Neural cell (in vitro differentiated cells): ENCODE data around the gene UCMA. TPM values are rescaled to one million over a fixed set of nuclear protein-coding genes. Genes with fewer than 3 reads are reported as not detected.

ENCODE experiments used
- H2AFZ ChIP-seq: fragments of 200-600, 300-800 bp; sonication (generic), shearing (Covaris generic); 2 replicates; pipeline ENCODE4 v1.6.0; 2014; ENCODE audit warnings: low read depth, mild to moderate bottlenecking, antibody characterized with exemption, low read length, moderate library complexity
- H3F3A ChIP-seq: fragments of 200-600 bp; shearing (Covaris generic); 2 replicates; pipeline ENCODE4 v1.6.1; 2016; ENCODE audit warnings: mild to moderate bottlenecking, moderate library complexity, mixed read lengths, antibody characterized with exemption, low read length; ENCODE audit not compliant: insufficient read depth, poor library complexity, severe bottlenecking
- H3K27ac ChIP-seq: fragments of 200-600, 300-800 bp; sonication (generic), shearing (Covaris generic); 2 replicates; pipeline ENCODE4 v1.5.1; 2014; ENCODE audit warnings: mild to moderate bottlenecking, low read length, moderate library complexity
- H3K27me3 ChIP-seq: fragments of 300-800, 200-600 bp; sonication (generic), shearing (Covaris generic); 2 replicates; pipeline ENCODE4 v1.6.0; 2014; ENCODE audit warnings: mild to moderate bottlenecking, low read depth, low read length, moderate library complexity; ENCODE audit not compliant: insufficient read depth
- H3K36me3 ChIP-seq: fragments of 300-800, 200-600 bp; sonication (generic), shearing (Covaris generic); 2 replicates; pipeline ENCODE4 v1.5.1; 2014; ENCODE audit warnings: mild to moderate bottlenecking, antibody characterized with exemption, low read length, moderate library complexity; ENCODE audit not compliant: insufficient read depth
- H3K4me2 ChIP-seq: fragments of 300-800, 200-600 bp; sonication (generic), shearing (Covaris generic); 2 replicates; pipeline ENCODE4 v1.6.0; 2014; ENCODE audit warnings: mild to moderate bottlenecking, low read length
- H3K4me3 ChIP-seq: fragments of 300-800, 200-600 bp; sonication (generic), shearing (Covaris generic); 2 replicates; pipeline ENCODE4 v1.5.1; 2014; ENCODE audit warnings: mild to moderate bottlenecking, low read length, moderate library complexity
- H3K79me2 ChIP-seq: fragments of 200-600 bp; shearing (Covaris generic); replicated peaks from 2 replicates; pipeline ENCODE4 v1.6.0; 2014; ENCODE audit warnings: mild to moderate bottlenecking, low read length, moderate library complexity; ENCODE audit not compliant: insufficient read depth
- H3K9ac ChIP-seq: fragments of 300-800, 200-600 bp; sonication (generic), shearing (Covaris generic); 2 replicates; pipeline ENCODE4 v1.6.1; 2016; ENCODE audit warnings: mild to moderate bottlenecking, low read length, mixed read lengths
- H3K9me2 ChIP-seq: fragments of 200-600 bp; shearing (Covaris generic); 2 replicates; pipeline ENCODE4 v1.6.1; 2016; ENCODE audit warnings: mild to moderate bottlenecking, low read length, mixed read lengths; ENCODE audit not compliant: insufficient read depth
- H3K9me3 ChIP-seq: fragments of 200-600, 300-800 bp; sonication (generic), shearing (Covaris generic); 2 replicates; pipeline ENCODE4 v1.6.1; 2016; ENCODE audit warnings: mild to moderate bottlenecking, mixed run types, low read length, moderate library complexity, mixed read lengths
- H4K20me1 ChIP-seq: fragments of 200-600 bp; shearing (Covaris generic); 2 replicates; pipeline ENCODE4 v1.6.1; 2016; ENCODE audit warnings: mild to moderate bottlenecking, mixed run types; ENCODE audit not compliant: insufficient read depth
- CTCF ChIP-seq: fragments of 450-650 bp; IDR thresholded peaks from 2 replicates; pipeline ENCODE4 v1.5.1; 2014; ENCODE audit warnings: antibody characterized with exemption, mild to moderate bottlenecking, moderate library complexity; ENCODE audit not compliant: poor library complexity, severe bottlenecking
- EP300 ChIP-seq: fragments of 450-650 bp; conservative IDR thresholded peaks from 2 replicates; pipeline ENCODE4 v1.6.1; 2014; ENCODE audit warnings: antibody characterized with exemption, mild to moderate bottlenecking, moderate library complexity; ENCODE audit not compliant: poor library complexity, severe bottlenecking
- EZH2 ChIP-seq: fragments of 200-600, 300-800 bp; shearing (Covaris generic), sonication (generic); IDR thresholded peaks from 2 replicates; pipeline ENCODE4 v1.6.1; 2014; ENCODE audit warnings: antibody characterized with exemption, low read length, borderline replicate concordance, mild to moderate bottlenecking; ENCODE audit not compliant: insufficient read depth, poor library complexity, severe bottlenecking
- MXI1 ChIP-seq: fragments of 450-650 bp; conservative IDR thresholded peaks from 2 replicates; pipeline ENCODE4 v1.6.1; 2014; ENCODE audit warnings: antibody characterized with exemption, mild to moderate bottlenecking; ENCODE audit not compliant: poor library complexity, severe bottlenecking
- POLR2AphosphoS5 ChIP-seq: IDR thresholded peaks from 2 replicates; pipeline ENCODE4 v1.6.1; 2012
- RAD21 ChIP-seq: fragments of 450-650 bp; conservative IDR thresholded peaks from 2 replicates; pipeline ENCODE4 v1.6.1; 2014; ENCODE audit warnings: antibody characterized with exemption, mild to moderate bottlenecking, moderate library complexity
- REST ChIP-seq: IDR thresholded peaks from 2 replicates; pipeline ENCODE4 v1.6.1; 2012; ENCODE audit warnings: borderline replicate concordance
- SMC3 ChIP-seq: fragments of 450-650 bp; conservative IDR thresholded peaks from 2 replicates; pipeline ENCODE4 v1.6.1; 2014; ENCODE audit warnings: antibody characterized with exemption, mild to moderate bottlenecking, moderate library complexity; ENCODE audit not compliant: poor library complexity
- TAF1 ChIP-seq: IDR thresholded peaks from 2 replicates; pipeline ENCODE4 v1.6.1; 2012; ENCODE audit warnings: low read depth
- polyA plus RNA-seq: library from polyadenylated mRNA; depleted of rRNA; stranded (reverse); fragments of >200 nt; gene quantifications from 2 replicates; pipeline ENCODE4 v1.2.3, GENCODE V29; 2014

Gene UCMA
- polyA plus RNA-seq, 1 donor from 2014 or later = not detected

GRCh38 chr10:13184730-13185514 is 49.3 kb downstream of the UCMA start:
- H2AFZ ChIP-seq = no peak overlapping the region
- no peaks in the 10 kb centered on the region for H3K36me3 ChIP-seq
- H3K9me2 ChIP-seq = no peaks in the 10 kb centered on the region
- no peaks in the 10 kb centered on the region for H3K9me3 ChIP-seq
- H4K20me1 ChIP-seq = no peaks in the 10 kb centered on the region
- no peak overlapping the region for H3K4me2 ChIP-seq
- H3F3A ChIP-seq = no peaks in the 10 kb centered on the region
- TF ChIP-seq SMC3 (no peak), EZH2 (no peak), MXI1 (no peak), POLR2AphosphoS5 (no peak)
- H3K79me2 ChIP-seq = no peaks in the 10 kb centered on the region
- no peaks in the 10 kb centered on the region for H3K27me3 ChIP-seq
- no peak overlapping the region for H3K9ac ChIP-seq
- no peak overlapping the region for H3K27ac ChIP-seq
- no peak overlapping the region for H3K4me3 ChIP-seq

GRCh38 chr10:13184276-13184675 is 49.9 kb downstream of the UCMA start:
- no peak overlapping the region for H3K9ac ChIP-seq
- H3F3A ChIP-seq = no peaks in the 10 kb centered on the region
- TF ChIP-seq RAD21 (no peak), MXI1 (no peak), POLR2AphosphoS5 (no peak), REST (no peak), EZH2 (no peak), EP300 (no peak), TAF1 (no peak), CTCF (no peak), SMC3 (no peak)
- no peaks in the 10 kb centered on the region for H3K9me3 ChIP-seq
- no peaks in the 10 kb centered on the region for H4K20me1 ChIP-seq
- no peak overlapping the region for H3K4me2 ChIP-seq
- H3K27me3 ChIP-seq = no peaks in the 10 kb centered on the region
- H2AFZ ChIP-seq = no peak overlapping the region
- H3K4me3 ChIP-seq = no peak overlapping the region
- H3K9me2 ChIP-seq = no peaks in the 10 kb centered on the region
- no peak overlapping the region for H3K27ac ChIP-seq
- no peaks in the 10 kb centered on the region for H3K79me2 ChIP-seq
- no peaks in the 10 kb centered on the region for H3K36me3 ChIP-seq
